SJSA1 (cell line): ENCODE measurements around the gene CACNA1E. TPM values are rescaled to one million over a fixed set of nuclear protein-coding genes. Genes with fewer than 3 reads are reported as not detected.
"Not testable (repeated sequence)": the region's sequence is repeated elsewhere in the genome, so short reads cannot be mapped to it uniquely, and the experiment has no call there.

Experiments used
- DNase-seq, 2 experiments: peaks; one replicate each; pipeline ENCODE4 v3.0.0-alpha.2; 2015 to 2020; ENCODE audit warnings: low spot score in 2 of 2, low read depth in 1 of 2
- H3K27ac ChIP-seq: fragments of 250-450 bp; sonication (Bioruptor Pico); 2 replicates; pipeline ENCODE4 v1.5.1; 2020; ENCODE audit warnings: mild to moderate bottlenecking, moderate library complexity
- H3K27me3 ChIP-seq: fragments of 250-450 bp; sonication (Bioruptor Pico); replicated peaks from 2 replicates; pipeline ENCODE4 v1.5.1; 2020; ENCODE audit warnings: mild to moderate bottlenecking, moderate library complexity
- H3K36me3 ChIP-seq: fragments of 250-450 bp; sonication (Bioruptor Pico); 2 replicates; pipeline ENCODE4 v1.5.1; 2020; ENCODE audit warnings: mild to moderate bottlenecking
- H3K4me1 ChIP-seq: fragments of 250-450 bp; sonication (Bioruptor Pico); replicated peaks from 2 replicates; pipeline ENCODE4 v1.6.1; 2021; ENCODE audit warnings: mild to moderate bottlenecking
- H3K4me3 ChIP-seq: fragments of 250-450 bp; sonication (Bioruptor Pico); 2 replicates; pipeline ENCODE4 v1.5.1; 2020; ENCODE audit warnings: mild to moderate bottlenecking
- H3K9me3 ChIP-seq: fragments of 250-450 bp; sonication (Bioruptor Pico); replicated peaks from 2 replicates; pipeline ENCODE4 v1.5.1; 2020; ENCODE audit warnings: mild to moderate bottlenecking
- total RNA-seq: library from RNA; depleted of rRNA; stranded (reverse); fragments of >200 nt; shearing (Covaris generic); gene quantifications from 2 replicates; pipeline ENCODE4 v1.2.3, GENCODE V29; 2014

Gene CACNA1E
- total RNA-seq, 1 experiment from 2014 or later, result not detected

DNA sequence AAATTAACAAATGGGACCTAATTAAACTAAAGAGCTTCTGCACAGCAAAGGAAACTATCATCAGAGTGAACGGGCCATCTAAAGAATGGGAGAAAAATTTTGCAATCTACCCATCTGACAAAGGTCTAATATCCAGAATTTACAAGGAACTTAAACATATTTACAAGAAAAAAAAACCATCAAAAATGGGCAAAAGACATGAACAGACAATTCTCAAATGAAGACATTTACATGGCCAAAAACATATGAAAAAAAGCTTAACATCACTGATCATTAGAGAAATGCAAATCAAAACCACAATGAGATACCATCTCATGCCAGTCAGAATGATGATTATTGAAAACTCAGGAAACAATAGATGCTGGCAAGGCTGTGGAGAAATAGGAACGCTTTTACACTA lies 370.9 kb downstream of the CACNA1E start:
- not testable (repeated sequence) for H3K9me3 ChIP-seq

DNA sequence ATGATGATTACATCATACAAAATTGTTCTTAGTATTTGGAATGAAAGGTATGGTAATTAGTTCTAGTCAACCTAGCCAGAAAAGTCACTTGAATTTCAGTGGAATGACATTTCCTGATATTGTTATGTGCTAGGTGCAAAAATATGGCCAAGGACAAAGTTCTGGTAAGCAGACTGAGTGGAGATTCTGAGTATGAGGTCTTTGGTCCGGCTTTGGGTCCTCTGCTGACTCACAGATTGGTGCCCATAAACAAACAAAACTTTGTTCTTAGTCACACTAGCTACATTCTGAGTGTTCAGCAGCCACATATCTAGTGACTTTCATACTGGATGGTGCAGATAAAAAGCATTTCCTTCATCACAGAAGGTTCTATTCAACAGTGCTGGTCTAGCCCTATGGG lies 372.1 kb downstream of the CACNA1E start:
- Histone ChIP-seq H3K27ac (no peak overlapping the region), H3K27me3 (no peaks in the 10 kb centered on the region), H3K36me3 (no peaks in the 10 kb centered on the region), H3K4me3 (no peak overlapping the region), H3K4me1 (peaks cover 3% of the 10 kb centered on the region; the same call in 1 of the 2 replicates), H3K9me3 (no peaks in the 10 kb centered on the region)
- peak in 1 of 2 experiments; percentile 7 for DNase-seq

More for the DNA sequence above, 370.9 kb downstream of the CACNA1E start:
- not testable (repeated sequence) for H3K27ac ChIP-seq, H3K36me3 ChIP-seq, H3K27me3 ChIP-seq, DNase-seq, H3K4me1 ChIP-seq, H3K4me3 ChIP-seq
